Stimulated activated naive CD8-positive, alpha-beta T cell treated with anti-CD3 and anti-CD28 coated beads, Interleukin-15, Interleukin-2, amounts not matched to agents 100 U/mL and 50 U/mL, for 24 hours (primary cell): Measurements from ENCODE around the gene FAM20A.

Experiments used
- ATAC-seq: fragments of 150-1000 bp; cut with Tn5 transposase; one replicate; pipeline ENCODE4 v1.10.0; 2021
- DNase-seq: peaks from one replicate; pipeline ENCODE4 v3.0.0; 2021

Gene FAM20A

DNA sequence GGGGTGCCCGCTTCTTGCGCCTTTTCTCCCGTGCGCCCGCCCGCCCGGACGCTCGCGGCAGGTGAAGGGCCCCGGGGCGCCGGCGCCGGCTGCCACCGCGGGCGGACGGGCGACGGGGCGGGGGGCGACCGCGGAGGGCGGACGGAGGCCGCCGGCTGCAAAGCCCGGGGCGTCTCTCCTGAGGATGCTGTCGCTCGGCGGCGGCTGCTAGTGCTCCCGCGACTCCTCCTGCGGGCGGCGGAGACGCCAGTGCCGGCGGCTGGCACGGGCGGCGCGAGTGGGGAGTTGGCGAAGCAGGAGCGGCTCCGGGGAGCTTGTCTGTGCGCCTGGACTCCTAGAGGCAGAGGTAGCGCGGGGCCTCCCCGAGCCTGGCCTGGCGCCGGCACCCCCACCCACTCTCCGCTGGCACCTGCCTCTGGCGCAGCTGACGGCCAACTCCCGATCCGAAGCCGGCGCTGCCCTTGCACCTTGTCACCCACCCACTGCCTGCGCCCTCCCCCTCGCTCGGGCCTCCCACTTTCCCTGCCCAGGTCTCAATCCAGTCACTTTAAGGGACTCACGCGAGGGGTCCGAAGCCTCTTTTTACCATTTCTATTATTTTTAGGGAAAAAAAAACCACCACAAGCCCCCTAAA lies at the start of gene FAM20A:
Gene FAM20A, minus strand, starts transcription at position 437 of the 634 bp plus-strand sequence. CDS start 701 bp downstream, outside the sequence.
- ATAC-seq (peak; percentile 29), DNase-seq (peak; percentile 24)

DNA sequence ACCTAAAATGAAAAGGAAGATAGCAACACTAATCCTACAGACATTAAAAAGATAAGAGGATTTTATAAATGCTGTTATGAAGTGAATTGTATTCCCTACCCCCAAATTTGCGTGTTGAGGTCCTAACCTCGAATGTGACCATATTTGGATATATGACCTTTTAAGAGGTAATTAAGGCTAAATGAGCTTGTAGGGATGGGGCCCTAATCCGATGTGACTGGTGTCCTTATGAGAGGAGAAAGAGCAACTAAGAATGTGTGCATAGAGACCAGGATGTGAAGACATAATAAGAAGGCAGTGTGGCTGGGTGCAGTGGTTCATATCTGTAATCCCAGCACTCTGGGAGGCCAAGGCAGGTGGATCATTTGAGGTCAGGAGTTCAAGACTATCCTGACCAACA lies 48.2 kb upstream of the FAM20A start:
- ATAC-seq (no peak), DNase-seq (no peak)

DNA sequence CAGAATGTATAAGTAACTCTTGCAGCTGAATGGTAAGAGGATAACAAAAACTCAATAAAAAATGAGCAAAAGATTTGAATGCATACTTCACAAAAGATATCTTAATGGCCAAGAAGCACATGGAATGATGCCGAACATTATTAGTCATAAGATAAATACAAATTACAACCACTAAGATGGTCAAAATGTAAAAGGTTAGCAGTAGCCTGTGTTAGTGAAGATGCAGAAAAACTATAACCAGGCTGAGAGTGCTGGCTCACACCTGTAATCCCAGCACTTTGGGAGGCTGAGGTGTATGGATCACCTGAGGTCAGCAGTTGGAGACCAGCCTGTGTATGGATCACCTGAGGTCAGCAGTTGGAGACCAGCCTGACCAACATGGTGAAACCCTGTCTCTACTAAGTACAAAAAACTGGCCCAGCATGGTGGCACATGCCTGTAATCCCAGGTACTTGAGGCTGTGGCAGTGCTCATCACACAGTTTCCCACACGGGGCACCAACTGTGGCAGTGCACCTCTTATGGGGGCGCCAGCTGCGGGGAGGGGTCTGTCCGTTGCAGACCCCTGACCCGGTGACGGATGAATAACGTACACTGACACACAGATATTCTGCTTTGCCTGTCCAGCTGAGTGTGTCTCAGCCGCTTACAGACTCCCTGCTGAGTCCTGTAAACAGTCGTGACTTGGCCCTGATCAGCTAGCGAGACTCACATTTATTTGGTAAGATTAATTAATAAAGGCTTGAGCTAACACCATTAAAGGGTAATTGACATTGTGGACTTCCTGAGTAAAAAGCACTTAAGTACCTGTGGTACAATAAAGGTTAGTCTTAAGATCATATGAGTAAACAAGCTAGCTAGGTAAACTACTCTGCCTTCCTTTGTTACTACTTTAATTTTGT lies 45.7 kb upstream of the FAM20A start:
- ATAC-seq (no peak), DNase-seq (no peak)

DNA sequence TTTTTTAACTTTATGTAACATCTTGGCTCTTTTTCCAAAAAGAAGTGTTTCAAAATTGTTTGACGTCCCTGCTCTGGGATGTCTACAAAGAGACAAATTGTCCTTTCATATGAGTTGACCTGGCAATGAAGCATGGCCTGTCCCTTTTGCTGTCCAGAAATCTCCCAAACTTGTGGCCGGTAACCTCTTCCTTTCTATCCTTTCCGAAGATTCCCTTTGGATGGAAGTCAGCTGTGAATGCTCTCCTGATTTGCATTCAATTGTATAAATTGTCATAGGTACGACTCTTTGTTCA lies 40.9 kb upstream of the FAM20A start:
- ATAC-seq = no peak
- DNase-seq = no peak

DNA sequence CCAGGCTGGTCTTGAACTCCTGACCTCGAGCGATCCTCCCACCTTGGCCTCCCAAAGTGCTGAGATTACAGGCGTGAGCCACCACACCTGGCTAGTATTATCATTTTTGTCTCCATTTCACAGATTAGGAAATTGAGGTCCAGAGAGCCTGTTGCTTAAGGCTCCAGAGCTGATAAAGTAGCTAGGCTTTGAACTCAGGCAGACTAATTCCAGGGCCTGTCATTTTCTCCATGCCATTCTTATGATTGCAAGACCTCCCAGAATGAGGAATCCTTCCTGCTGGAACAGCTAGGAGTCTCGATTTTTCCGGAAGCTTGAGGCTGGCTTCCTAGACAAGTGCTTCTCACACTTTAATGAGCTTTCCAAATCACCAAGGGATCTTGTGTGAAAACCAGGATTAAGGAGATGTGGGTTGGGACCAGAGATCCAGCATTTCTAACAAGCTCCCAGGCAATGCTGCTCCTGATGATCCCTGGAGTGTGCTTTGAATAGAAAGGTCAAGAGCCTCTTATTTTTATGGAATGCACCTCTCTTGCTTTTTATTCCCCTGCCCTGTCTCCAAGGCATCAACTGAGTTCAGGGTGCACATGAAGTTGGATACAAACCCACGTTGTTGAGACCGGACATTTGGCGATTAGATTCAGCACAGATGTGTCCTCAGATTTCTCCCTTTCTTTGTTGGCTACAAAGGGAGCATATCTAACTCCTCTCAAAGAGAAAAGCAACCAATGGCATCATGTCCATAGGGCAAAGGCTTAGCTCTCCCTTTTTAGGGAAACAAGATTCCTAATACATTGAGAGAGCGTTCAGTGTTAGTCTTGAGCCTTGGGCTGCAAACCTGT lies 40.3 kb upstream of the FAM20A start:
- DNase-seq (no peak), ATAC-seq (no peak)

DNA sequence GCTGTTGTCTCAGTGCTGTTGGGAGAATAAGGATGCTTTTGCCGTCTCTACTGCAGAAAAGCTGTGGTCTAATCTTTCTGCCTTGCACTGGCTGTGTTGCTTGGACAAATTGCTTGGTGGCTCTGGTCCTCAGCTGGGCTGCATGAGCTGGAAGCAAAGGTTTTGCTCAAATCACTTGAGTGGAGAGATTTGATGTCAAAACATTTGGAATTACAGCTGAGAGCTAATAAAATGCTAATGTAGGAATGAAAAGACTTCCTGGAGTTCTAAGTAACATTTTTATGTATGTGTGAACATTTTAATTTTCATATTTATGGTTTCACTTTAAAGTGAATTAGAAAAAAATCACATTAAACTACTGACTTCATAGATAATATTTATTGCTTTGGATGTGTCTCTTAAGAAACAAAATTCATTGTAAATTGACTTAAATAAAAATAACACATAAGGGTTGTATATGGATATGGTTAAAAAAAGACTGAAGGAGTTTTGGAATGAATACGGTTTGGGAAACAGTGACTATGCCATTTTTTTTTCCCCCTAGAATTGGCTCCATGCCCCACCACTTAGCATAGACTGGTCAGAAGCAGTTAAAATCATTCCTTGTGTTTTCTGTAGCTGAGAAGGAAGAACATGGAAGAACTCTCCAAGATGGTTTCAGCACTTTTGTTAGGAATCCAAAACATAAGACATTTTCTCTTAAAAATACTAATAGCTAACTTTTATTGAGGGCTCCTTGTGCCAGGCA lies 39.2 kb upstream of the FAM20A start:
- DNase-seq = no peak
- ATAC-seq = no peak

DNA sequence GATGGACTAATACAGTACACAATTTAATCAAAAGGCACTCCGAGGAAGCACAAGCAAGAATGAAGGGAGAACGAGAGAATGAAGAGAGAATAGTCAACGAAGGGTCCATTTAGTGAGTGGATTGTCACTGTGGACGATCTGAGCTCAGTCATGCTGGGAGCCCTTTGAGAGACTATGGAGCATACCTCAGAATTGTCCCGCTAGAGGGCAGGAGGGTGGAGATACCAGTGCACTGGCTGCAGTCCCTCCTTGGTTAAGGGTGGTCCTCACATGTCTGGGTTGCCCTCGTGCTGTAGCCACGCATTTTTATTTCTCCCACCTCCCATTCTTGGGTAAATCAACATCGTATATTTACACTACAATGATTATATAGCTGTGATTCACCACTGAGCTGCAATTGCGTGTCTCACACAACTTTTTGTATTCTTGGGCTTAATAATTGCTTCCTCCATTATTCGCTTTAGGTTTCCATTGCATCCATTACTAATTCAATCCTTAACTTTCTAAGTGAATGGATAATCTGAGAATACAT lies 33.2 kb upstream of the FAM20A start:
- ATAC-seq (no peak), DNase-seq (no peak)

DNA sequence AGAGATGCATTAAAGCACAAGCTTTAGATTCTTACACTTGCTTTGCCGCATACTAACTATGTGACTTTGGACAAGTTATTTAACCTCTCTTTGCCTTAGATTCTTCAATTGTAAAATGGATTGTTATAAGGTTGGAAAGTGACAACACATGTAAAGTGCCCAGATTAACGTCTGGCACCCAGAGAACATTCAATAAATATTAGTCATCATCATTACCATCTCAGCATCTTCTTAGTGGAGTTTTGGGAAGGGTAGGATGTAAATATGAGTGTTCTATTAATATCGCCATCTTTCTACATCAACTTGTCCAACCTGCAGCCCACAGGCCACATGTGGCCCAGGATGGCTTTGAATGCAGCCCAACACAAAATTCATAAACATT lies 27.4 kb upstream of the FAM20A start:
- DNase-seq = no peak
- ATAC-seq = no peak

DNA sequence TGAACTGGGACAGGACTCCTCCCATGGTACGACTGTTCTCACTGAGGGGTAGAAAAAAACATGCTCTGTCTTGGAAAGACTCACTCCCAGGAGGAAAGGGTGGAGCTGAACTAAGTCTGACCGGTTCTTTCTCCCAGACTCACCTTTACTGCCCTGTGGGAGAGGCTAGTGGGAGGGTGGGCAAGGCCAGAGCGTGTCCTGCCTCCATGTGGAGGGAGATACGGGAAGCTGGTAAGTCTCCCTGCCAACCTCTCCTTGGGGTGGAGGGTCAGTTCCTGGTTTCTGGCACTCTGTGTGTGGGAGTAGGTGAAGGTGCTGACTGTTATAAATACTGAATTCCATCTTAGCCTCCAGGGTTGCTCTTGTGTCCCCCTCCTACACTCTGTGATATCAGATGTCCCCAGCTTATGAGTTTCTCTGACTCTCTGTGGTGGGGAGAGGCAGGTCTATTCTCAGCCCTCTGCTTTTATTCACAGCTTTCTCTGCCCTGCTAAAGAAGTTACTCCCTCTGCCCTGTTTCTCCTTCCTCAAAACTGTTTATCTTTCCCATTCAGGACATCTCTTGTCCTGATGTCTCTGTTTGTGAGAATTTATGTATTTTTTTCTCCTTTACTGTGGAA lies 26.9 kb upstream of the FAM20A start:
- no peak for DNase-seq
- ATAC-seq = no peak

DNA sequence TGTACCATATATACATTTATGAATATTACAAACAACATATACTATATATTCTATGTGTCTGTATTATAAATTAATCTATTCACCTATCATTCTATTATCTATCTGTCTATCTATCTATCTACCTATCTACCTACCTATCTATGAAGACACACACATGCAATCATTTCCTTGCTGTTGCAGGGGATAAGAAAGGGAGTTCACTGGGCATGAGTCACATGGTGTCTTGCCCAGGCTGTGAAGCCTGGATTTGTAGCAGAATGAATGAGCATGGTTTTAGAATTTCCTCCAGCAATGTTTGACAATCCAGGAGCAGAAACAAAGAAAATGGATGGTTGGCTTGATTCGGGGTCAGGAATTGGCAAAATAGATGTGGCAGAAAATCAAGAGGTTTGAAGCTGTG lies 23.2 kb upstream of the FAM20A start:
- ATAC-seq (no peak), DNase-seq (no peak)

DNA sequence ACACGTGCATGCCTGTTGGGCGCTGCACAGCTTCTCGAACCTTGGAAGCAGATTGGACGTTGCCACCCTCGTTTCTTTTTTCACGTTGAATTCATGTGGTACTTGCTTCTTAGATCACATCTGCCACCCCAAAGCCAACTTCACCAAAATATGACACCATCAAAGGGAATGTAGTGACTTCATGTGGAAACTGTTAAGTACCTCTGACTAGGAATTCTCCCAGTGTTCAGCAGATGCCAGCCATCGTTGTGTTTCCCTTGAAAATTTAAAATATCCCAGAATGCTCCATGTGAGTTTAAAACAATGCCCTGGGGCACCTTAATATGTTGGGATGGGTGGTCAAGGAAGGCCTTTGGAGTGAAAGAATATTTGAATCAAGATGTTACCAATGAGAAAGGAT lies 22.6 kb upstream of the FAM20A start:
- ATAC-seq (no peak), DNase-seq (no peak)

DNA sequence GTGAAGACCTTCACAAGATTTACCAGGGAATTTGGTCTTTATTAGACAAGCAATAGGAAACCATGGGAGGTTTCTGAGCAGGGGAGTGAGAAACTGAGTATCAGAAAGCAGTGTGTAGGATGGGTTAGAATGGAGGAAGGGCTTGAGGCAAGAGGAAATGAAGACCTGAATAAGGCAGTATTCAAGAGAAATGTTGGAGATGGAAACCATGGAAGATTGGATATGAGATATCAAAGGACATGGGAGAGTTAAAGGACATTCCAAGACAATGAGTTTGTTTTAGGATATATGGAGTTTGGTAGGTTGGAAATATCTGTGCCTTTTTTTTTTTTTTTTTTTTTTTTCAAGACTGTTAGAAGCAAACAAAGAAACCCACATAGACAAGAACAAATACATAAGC lies 21.3 kb upstream of the FAM20A start:
- ATAC-seq (no peak), DNase-seq (no peak)

DNA sequence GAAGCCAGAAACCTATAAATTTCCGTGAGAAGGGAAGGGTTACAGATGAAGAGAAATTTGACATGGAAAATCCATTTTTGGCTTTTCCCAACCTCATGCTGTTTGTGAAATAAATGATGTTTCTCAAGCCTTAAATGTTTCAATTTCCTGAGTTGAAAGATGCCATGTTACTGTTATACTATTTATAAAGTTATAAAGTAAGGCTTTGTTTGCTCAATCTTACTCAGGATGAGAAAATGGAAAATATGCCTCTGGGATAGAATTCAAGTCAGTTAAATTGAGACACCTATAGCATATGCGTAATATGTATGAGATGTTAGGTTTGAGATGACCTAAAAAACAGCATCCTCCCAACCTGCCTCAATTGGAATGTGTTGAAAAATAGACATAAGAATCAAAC lies 19.9 kb upstream of the FAM20A start:
- no peak for DNase-seq
- no peak for ATAC-seq

DNA sequence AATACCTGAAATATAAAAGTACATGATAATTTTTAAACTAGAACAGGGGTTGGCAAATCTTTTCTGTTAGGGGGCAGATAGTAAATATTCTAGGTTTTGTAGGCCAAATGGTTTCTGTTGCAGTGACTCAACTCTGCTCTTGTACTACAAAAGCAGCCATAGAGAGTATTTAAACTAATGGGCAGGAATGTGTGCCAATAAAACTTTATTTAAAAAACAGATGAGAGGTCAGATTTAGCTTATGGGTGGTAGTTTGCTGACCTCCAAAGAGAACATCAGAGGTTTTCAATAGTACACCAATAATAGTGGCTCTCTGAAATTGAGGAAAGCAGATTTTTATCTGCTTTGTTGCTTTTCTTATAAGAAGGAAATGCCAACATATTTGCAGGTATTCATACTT lies 15.2 kb upstream of the FAM20A start:
- no peak for ATAC-seq
- no peak for DNase-seq

DNA sequence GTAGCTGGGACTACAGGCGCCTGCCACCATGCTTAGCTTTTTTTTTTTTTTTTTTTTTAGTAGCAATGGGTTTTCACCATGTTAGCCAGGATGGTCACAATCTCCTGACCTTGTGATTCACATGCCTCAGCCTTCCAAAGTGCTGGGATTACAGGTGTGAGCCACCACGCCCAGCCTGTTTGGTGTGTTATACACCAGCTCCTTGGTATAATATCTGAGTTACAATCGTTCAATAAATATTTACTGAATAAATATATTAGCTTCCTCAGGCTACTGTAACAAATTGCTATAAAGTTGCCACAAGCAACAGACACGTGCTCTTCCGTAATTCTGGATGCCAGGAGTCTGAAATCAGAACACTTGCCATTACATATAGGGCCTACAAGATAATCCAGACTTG lies 13.6 kb upstream of the FAM20A start:
- DNase-seq (no peak), ATAC-seq (no peak)

DNA sequence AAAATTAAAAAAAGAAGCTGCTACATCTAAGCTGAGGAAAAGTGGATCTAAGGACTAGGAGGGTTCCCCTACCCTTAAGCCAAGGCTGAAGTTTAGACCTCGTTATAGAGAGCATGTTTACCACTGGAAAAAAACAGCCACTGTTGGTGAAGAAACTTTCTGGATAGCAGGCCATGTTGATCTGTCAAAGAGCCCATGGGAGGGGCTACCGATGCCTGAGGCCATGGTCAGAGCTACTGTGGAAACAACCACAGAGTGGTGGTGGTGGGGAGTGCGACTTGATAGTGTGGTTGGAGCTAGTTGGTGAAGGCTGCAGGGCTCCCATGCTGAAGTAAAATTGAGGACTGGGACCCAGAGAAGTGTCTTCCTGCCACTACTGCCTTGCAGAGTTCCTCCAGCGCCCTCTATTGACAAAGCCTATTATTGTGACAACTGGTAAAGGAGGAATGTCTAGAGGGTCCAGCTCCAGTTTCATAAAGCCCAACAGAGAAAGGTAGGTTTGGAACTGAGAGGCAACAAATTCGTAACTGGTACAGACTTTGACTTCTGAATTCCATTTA lies 12.7 kb upstream of the FAM20A start:
- DNase-seq = peak; percentile 18
- no peak for ATAC-seq

DNA sequence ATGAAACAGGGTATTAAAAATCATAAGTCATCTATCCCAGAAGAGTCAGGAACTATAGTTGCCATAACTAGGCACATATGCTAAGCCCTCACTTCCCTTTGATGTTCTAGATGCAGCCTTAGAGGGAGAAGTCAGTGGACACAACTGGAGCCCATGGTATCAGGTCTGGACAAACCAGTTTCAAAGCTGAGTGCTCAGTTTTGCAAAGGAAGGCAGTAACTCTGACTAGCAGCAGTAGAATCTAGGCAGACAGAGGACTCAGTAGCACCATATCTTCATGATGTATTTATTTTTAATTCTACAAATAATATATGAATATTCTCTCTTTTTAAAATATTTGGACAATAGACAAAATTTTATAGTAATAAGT lies 11.7 kb upstream of the FAM20A start:
- no peak for DNase-seq

DNA sequence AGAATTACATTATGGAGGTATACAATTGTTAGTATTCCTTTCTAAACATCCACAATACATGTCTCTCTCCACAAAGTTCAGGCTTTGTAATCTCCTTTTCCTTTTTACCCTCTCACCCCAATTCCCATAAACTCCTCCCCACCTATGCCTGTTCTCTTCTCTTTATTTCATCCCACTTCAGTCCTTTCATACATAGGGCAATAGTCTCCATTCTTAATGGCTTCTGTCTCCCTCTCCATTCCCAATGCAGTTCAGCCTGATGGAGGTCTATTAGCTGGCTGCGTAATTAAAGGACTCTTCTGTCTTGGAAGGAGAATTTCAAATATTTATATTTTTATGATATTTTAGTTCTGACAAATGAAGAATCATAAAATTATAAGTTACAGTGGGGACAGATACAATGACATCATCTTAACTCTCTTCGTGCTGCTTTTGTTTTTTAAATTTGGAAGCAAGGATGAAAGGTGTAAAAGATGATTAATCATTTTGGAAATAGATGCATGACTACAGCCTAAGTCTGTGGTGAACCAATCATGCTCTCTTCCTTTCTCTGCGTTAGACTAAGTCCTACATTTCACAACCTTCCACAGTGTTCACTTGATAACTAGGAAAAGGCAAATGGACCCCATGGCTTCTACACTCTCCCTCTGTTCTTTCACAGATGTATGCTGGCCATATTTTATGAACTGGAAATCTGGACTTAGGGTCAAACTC lies 11.2 kb upstream of the FAM20A start:
- ATAC-seq = no peak
- DNase-seq = no peak

More for the DNA sequence above, 11.7 kb upstream of the FAM20A start:
- ATAC-seq = no peak

DNA sequence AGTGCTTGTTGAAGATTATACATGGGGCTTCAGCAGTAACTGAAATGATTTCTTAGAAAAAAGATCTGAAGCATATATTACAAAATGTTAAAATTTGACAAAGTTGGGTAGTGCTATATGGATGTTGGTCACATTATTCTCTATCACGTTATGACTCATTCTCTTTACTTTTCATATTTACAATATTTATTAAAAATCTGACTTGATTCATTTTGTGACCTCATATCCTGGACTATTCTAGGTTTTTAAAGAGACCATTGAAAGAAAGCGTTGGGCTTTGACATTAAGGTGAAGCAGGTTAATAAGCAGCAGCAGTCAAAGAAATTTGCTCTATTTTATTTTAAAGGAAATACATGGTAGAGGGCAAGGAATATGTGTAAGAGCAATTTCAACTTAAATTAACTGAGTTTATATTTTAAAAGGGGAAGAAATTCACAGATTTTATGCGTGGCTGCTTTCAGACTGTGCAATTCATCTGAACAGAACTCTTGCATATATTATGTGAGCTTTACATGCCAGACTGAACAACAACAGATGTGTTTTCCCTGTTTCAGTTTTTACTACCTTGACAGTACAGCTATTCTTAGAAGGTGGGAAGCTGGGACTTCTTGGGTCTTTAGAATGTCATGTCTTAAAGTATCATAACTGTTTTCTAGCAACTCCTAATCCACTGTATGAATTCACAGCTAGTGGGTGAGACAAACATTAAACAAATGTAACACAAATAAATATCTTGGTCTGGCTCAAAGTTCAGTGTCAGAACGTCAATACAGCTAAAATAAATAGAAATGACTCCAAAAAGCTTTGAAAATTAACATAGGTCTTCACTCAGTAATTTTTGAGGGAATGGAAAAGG lies 10.4 kb upstream of the FAM20A start:
- DNase-seq (no peak), ATAC-seq (no peak)

DNA sequence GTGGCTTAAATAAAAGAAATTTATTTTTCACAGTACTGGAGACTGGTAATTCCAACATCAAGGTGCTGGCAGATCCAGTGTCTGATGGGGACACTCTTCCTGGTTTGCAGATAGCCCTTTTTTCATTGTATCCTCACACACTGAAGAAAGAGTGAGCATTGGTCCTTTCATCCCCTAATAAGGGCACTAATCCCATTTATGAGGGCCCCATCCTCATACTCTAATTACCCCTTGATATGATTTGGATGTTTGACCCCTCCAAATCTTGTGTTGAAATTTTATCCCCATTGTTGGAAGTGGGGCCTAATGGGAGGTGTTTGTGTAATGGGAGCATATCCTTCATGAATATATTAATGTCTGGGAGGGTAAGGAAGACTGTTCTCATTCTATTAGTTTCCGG lies 9.4 kb upstream of the FAM20A start:
- DNase-seq (no peak), ATAC-seq (no peak)
